Fibroblast of upper back skin (primary cell): ENCODE measurements around the gene KANSL1L.

Experiments used
- DNase-seq: peaks from one replicate; pipeline ENCODE4 v3.0.0-alpha.2; 2013

KANSL1L gene

GRCh38 chr2:210072493-210072892, 98.7 kb downstream of the KANSL1L start:
- no peak for DNase-seq

GRCh38 chr2:210063306-210063705, 107.9 kb downstream of the KANSL1L start:
- no peak for DNase-seq

GRCh38 chr2:210055825-210056224, 115.4 kb downstream of the KANSL1L start:
- DNase-seq = no peak

GRCh38 chr2:210054696-210055095, 116.5 kb downstream of the KANSL1L start:
- DNase-seq = no peak

GRCh38 chr2:210050885-210051284, 120.3 kb downstream of the KANSL1L start:
- DNase-seq = no peak

GRCh38 chr2:210049831-210050230, 121.4 kb downstream of the KANSL1L start:
- DNase-seq = no peak

- DNase-seq = no peak
Measured at GRCh38 chr2:210046851-210047500, 124.2 kb downstream of the KANSL1L start.

- DNase-seq = no peak
Measured at GRCh38 chr2:210038078-210038477, 133.1 kb downstream of the KANSL1L start.

- no peak for DNase-seq
Measured at GRCh38 chr2:210035679-210036078, 135.5 kb downstream of the KANSL1L start.

GRCh38 chr2:210034087-210034683, 137.0 kb downstream of the KANSL1L start:
- DNase-seq = no peak

- no peak for DNase-seq
Measured at GRCh38 chr2:210028178-210028577, 143.0 kb downstream of the KANSL1L start.

GRCh38 chr2:210027608-210028007, 143.6 kb downstream of the KANSL1L start:
- DNase-seq = no peak

GRCh38 chr2:210022824-210023223, 148.4 kb downstream of the KANSL1L start:
- no peak for DNase-seq

- DNase-seq = no peak
Measured at GRCh38 chr2:210020138-210020537, 151.1 kb downstream of the KANSL1L start.

- DNase-seq = no peak
Measured at GRCh38 chr2:210009896-210010295, 161.3 kb downstream of the KANSL1L start.

- DNase-seq = no peak
Measured at GRCh38 chr2:210009126-210009525, 162.1 kb downstream of the KANSL1L start.

GRCh38 chr2:210007895-210008294, 163.3 kb downstream of the KANSL1L start:
- DNase-seq = no peak

GRCh38 chr2:210004881-210005280, 166.3 kb downstream of the KANSL1L start:
- no peak for DNase-seq

- DNase-seq = peak; percentile 1
Measured at GRCh38 chr2:210003359-210003758, 167.8 kb downstream of the KANSL1L start.

- peak; percentile 95 for DNase-seq
Measured at GRCh38 chr2:210002158-210003157, 168.8 kb downstream of the KANSL1L start, which contains the start of gene RPE. Gene RPE (plus strand): TSS chr2:210002638. CDS start chr2:210002662, 24 bp downstream.

GRCh38 chr2:210000464-210001324, 170.5 kb downstream of the KANSL1L start:
- DNase-seq = no peak

GRCh38 chr2:209998596-209998995, 172.6 kb downstream of the KANSL1L start:
- DNase-seq = no peak
